HepG2 (cell line): ENCODE measurements around the gene DHX34. TPM values are rescaled to one million over a fixed set of nuclear protein-coding genes. Genes with fewer than 3 reads are reported as not detected.

Source experiments
- GABPB1 ChIP-seq: IDR thresholded peaks from 2 replicates; pipeline ENCODE4 v1.6.1; 2016; ENCODE audit warnings: mild to moderate bottlenecking, missing genetic modification reagents, moderate library complexity, missing compliant biosample characterization
- NCOA5 ChIP-seq: sonication (generic); formaldehyde crosslinking; IDR thresholded peaks from 2 replicates; pipeline ENCODE4 v1.4.0; 2020; ENCODE audit warnings: missing genetic modification reagents
- NRL ChIP-seq: sonication (generic); formaldehyde crosslinking; IDR thresholded peaks from 2 replicates; pipeline ENCODE4 v1.5.0; 2020; ENCODE audit warnings: missing genetic modification reagents, mild to moderate bottlenecking, moderate library complexity, borderline replicate concordance
- SALL1 ChIP-seq: sonication (generic); formaldehyde crosslinking; IDR thresholded peaks from 2 replicates; pipeline ENCODE4 v1.8.0; 2022; ENCODE audit warnings: mild to moderate bottlenecking, missing genetic modification reagents
- TBX3 ChIP-seq: fragments of 450-650 bp; IDR thresholded peaks from 2 replicates; pipeline ENCODE4 v1.6.1; 2017; ENCODE audit warnings: antibody characterized with exemption, mild to moderate bottlenecking, inconsistent platforms, borderline replicate concordance
- TCF7L2 ChIP-seq: IDR thresholded peaks from 2 replicates; pipeline ENCODE4 v1.6.1; 2011; ENCODE audit warnings: mild to moderate bottlenecking, low read depth, low read length, moderate library complexity
- ZNF136 ChIP-seq: sonication (generic); formaldehyde crosslinking; IDR thresholded peaks from 2 replicates; pipeline ENCODE4 v1.8.1; 2022; ENCODE audit warnings: low read depth, mild to moderate bottlenecking, moderate library complexity, missing genetic modification reagents
- ZNF143 ChIP-seq: sonication (generic); formaldehyde crosslinking; IDR thresholded peaks from 2 replicates; pipeline ENCODE4 v1.4.0; 2020; ENCODE audit warnings: missing genetic modification reagents
- ZNF782 ChIP-seq: sonication (generic); formaldehyde crosslinking; IDR thresholded peaks from 2 replicates; pipeline ENCODE4 v1.4.0; 2020; ENCODE audit warnings: missing genetic modification reagents, mild to moderate bottlenecking, borderline replicate concordance
- polyA plus RNA-seq, 8 experiments: library from polyadenylated mRNA; depleted of rRNA in 3 of 8; stranded (reverse) in 7 of 8; unstranded in 1 of 8; fragments of >200 nt; fragmentation: Illumina TruSeq in 4 of 8; extraction: Trizol in 4 of 8; gene quantifications; 2 replicates each; pipeline versions ENCODE4 v1.2.1 to v1.2.3, GENCODE V29; 2011 to 2016; ENCODE audit warnings: low read depth in 4 of 8, missing spikeins in 1 of 8, mixed read lengths in 1 of 8; ENCODE audit not compliant: insufficient read depth in 1 of 8
- total RNA-seq, 5 experiments: library from RNA; depleted of rRNA; stranded (reverse); fragments of >200 nt; fragmentation: Illumina TruSeq; extraction: Trizol; gene quantifications; 2 replicates each; pipeline ENCODE4 v1.2.3, GENCODE V29; 2016; ENCODE audit warnings: low read depth in 1 of 5
- TF ChIP-seq, protein P1 (sequence below): sonication (generic); formaldehyde crosslinking; IDR thresholded peaks from 2 replicates; pipeline ENCODE4 v1.8.0; 2022; ENCODE audit warnings: mild to moderate bottlenecking, missing genetic modification reagents, borderline replicate concordance
- TF ChIP-seq, protein P2 (sequence below): sonication (generic); formaldehyde crosslinking; IDR thresholded peaks from 2 replicates; pipeline ENCODE4 v1.4.0; 2020; ENCODE audit warnings: missing genetic modification reagents
- TF ChIP-seq, protein P3 (sequence below): sonication (generic); formaldehyde crosslinking; IDR thresholded peaks from 2 replicates; pipeline ENCODE4 v1.5.0; 2020; ENCODE audit warnings: mild to moderate bottlenecking, missing genetic modification reagents, moderate library complexity
- TF ChIP-seq, protein P4 (sequence below): sonication (generic); formaldehyde crosslinking; IDR thresholded peaks from 2 replicates; pipeline ENCODE4 v1.8.1; 2023; ENCODE audit warnings: mild to moderate bottlenecking, missing genetic modification reagents
- TF ChIP-seq, protein P5 (sequence below): IDR thresholded peaks from 2 replicates; pipeline ENCODE4 v1.4.0; 2020; ENCODE audit warnings: mild to moderate bottlenecking, missing genetic modification reagents
- TF ChIP-seq, protein P6 (sequence below): sonication (generic); formaldehyde crosslinking; IDR thresholded peaks from 2 replicates; pipeline ENCODE4 v1.9.0; 2022; ENCODE audit warnings: low read depth, missing genetic modification reagents
- TF ChIP-seq, protein P7 (sequence below): sonication (generic); formaldehyde crosslinking; IDR thresholded peaks from 2 replicates; pipeline ENCODE4 v1.5.1; 2020; ENCODE audit warnings: missing genetic modification reagents, mild to moderate bottlenecking, borderline replicate concordance

DHX34 gene
- total and polyA plus RNA-seq, 2 of the 13 experiments (the other 11 are each of a cell fraction or from before 2014, with no cell fraction given), result 9.2 to 12.0 TPM

DNA sequence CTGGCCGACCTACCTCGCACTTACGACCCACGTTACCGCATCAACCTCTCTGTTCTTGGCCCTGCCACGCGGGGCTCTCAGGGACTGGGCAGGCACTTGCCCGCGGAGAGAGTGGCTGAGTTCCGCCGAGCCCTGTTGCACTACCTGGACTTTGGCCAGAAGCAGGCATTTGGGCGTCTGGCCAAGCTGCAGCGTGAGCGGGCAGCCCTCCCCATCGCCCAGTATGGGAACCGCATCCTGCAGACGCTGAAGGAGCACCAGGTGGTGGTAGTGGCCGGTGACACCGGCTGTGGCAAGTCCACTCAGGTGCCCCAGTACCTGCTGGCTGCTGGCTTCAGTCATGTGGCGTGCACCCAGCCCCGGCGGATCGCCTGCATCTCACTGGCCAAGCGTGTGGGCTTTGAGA, 4.2 kb downstream of the DHX34 start (continued):
- TF ChIP-seq TCF7L2, result no peak
- TF ChIP-seq, protein P1, sequence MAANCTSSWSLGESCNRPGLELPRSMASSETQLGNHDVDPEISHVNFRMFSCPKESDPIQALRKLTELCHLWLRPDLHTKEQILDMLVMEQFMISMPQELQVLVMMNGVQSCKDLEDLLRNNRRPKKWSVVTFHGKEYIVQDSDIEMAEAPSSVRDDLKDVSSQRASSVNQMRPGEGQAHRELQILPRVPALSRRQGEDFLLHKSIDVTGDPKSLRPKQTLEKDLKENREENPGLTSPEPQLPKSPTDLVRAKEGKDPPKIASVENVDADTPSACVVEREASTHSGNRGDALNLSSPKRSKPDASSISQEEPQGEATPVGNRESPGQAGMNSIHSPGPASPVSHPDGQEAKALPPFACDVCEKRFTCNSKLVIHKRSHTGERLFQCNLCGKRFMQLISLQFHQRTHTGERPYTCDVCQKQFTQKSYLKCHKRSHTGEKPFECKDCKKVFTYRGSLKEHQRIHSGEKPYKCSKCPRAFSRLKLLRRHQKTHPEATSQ (CRISPR knock-in tag), result no peak
- TF ChIP-seq, protein P2, sequence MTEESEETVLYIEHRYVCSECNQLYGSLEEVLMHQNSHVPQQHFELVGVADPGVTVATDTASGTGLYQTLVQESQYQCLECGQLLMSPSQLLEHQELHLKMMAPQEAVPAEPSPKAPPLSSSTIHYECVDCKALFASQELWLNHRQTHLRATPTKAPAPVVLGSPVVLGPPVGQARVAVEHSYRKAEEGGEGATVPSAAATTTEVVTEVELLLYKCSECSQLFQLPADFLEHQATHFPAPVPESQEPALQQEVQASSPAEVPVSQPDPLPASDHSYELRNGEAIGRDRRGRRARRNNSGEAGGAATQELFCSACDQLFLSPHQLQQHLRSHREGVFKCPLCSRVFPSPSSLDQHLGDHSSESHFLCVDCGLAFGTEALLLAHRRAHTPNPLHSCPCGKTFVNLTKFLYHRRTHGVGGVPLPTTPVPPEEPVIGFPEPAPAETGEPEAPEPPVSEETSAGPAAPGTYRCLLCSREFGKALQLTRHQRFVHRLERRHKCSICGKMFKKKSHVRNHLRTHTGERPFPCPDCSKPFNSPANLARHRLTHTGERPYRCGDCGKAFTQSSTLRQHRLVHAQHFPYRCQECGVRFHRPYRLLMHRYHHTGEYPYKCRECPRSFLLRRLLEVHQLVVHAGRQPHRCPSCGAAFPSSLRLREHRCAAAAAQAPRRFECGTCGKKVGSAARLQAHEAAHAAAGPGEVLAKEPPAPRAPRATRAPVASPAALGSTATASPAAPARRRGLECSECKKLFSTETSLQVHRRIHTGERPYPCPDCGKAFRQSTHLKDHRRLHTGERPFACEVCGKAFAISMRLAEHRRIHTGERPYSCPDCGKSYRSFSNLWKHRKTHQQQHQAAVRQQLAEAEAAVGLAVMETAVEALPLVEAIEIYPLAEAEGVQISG (CRISPR knock-in tag), result peak; percentile 74
- TF ChIP-seq NCOA5 (CRISPR knock-in tag), result no peak
- TF ChIP-seq ZNF136, result no peak
- no peak for TF ChIP-seq ZNF143 (CRISPR knock-in tag)
- TF ChIP-seq SALL1 (CRISPR knock-in tag), result peak; percentile 81
- TF ChIP-seq NRL (CRISPR knock-in tag), result peak; percentile 88
- TF ChIP-seq, protein P3, sequence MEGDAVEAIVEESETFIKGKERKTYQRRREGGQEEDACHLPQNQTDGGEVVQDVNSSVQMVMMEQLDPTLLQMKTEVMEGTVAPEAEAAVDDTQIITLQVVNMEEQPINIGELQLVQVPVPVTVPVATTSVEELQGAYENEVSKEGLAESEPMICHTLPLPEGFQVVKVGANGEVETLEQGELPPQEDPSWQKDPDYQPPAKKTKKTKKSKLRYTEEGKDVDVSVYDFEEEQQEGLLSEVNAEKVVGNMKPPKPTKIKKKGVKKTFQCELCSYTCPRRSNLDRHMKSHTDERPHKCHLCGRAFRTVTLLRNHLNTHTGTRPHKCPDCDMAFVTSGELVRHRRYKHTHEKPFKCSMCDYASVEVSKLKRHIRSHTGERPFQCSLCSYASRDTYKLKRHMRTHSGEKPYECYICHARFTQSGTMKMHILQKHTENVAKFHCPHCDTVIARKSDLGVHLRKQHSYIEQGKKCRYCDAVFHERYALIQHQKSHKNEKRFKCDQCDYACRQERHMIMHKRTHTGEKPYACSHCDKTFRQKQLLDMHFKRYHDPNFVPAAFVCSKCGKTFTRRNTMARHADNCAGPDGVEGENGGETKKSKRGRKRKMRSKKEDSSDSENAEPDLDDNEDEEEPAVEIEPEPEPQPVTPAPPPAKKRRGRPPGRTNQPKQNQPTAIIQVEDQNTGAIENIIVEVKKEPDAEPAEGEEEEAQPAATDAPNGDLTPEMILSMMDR (CRISPR knock-in tag), result peak; percentile 70
- no peak for TF ChIP-seq TBX3
- TF ChIP-seq, protein P4, sequence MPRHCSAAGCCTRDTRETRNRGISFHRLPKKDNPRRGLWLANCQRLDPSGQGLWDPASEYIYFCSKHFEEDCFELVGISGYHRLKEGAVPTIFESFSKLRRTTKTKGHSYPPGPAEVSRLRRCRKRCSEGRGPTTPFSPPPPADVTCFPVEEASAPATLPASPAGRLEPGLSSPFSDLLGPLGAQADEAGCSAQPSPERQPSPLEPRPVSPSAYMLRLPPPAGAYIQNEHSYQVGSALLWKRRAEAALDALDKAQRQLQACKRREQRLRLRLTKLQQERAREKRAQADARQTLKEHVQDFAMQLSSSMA (CRISPR knock-in tag), result no peak
- TF ChIP-seq, protein P5, sequence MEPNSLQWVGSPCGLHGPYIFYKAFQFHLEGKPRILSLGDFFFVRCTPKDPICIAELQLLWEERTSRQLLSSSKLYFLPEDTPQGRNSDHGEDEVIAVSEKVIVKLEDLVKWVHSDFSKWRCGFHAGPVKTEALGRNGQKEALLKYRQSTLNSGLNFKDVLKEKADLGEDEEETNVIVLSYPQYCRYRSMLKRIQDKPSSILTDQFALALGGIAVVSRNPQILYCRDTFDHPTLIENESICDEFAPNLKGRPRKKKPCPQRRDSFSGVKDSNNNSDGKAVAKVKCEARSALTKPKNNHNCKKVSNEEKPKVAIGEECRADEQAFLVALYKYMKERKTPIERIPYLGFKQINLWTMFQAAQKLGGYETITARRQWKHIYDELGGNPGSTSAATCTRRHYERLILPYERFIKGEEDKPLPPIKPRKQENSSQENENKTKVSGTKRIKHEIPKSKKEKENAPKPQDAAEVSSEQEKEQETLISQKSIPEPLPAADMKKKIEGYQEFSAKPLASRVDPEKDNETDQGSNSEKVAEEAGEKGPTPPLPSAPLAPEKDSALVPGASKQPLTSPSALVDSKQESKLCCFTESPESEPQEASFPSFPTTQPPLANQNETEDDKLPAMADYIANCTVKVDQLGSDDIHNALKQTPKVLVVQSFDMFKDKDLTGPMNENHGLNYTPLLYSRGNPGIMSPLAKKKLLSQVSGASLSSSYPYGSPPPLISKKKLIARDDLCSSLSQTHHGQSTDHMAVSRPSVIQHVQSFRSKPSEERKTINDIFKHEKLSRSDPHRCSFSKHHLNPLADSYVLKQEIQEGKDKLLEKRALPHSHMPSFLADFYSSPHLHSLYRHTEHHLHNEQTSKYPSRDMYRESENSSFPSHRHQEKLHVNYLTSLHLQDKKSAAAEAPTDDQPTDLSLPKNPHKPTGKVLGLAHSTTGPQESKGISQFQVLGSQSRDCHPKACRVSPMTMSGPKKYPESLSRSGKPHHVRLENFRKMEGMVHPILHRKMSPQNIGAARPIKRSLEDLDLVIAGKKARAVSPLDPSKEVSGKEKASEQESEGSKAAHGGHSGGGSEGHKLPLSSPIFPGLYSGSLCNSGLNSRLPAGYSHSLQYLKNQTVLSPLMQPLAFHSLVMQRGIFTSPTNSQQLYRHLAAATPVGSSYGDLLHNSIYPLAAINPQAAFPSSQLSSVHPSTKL, result peak; percentile 65
- TF ChIP-seq, protein P6, sequence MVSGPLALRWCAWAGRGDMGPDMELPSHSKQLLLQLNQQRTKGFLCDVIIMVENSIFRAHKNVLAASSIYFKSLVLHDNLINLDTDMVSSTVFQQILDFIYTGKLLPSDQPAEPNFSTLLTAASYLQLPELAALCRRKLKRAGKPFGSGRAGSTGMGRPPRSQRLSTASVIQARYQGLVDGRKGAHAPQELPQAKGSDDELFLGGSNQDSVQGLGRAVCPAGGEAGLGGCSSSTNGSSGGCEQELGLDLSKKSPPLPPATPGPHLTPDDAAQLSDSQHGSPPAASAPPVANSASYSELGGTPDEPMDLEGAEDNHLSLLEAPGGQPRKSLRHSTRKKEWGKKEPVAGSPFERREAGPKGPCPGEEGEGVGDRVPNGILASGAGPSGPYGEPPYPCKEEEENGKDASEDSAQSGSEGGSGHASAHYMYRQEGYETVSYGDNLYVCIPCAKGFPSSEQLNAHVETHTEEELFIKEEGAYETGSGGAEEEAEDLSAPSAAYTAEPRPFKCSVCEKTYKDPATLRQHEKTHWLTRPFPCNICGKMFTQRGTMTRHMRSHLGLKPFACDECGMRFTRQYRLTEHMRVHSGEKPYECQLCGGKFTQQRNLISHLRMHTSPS (CRISPR knock-in tag), result peak; percentile 77
- TF ChIP-seq, protein P7, sequence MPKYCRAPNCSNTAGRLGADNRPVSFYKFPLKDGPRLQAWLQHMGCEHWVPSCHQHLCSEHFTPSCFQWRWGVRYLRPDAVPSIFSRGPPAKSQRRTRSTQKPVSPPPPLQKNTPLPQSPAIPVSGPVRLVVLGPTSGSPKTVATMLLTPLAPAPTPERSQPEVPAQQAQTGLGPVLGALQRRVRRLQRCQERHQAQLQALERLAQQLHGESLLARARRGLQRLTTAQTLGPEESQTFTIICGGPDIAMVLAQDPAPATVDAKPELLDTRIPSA (CRISPR knock-in tag), result no peak
- TF ChIP-seq GABPB1, result peak; percentile 76; the same call in 1 of the 2 replicates
- peak; percentile 55; the same call in 1 of the 2 replicates for TF ChIP-seq ZNF782 (CRISPR knock-in tag)
